Activated naive CD4-positive, alpha-beta T cell treated with anti-CD3 and anti-CD28 coated beads, Interleukin-2, amount 50 U/mL, for 72 hours (primary cell): ENCODE data around the gene MAP3K12. TPM values are rescaled to one million over a fixed set of nuclear protein-coding genes. Genes with fewer than 3 reads are reported as not detected.

Source experiments
- ATAC-seq, 2 donors: fragments of 150-1000 bp; cut with Tn5 transposase; 2 replicates each; pipeline ENCODE4 v1.10.0; 2021; ENCODE audit warnings: mild to moderate bottlenecking in 2 of 2, moderate library complexity in 2 of 2
- DNase-seq, 2 donors: peaks; one replicate each; pipeline ENCODE4 v3.0.0; 2021 to 2022; ENCODE audit warnings: low spot score in 2 of 2
- H3K27ac Mint-ChIP-seq, 2 donors: one replicate each; pipeline ENCODE4 v1.8.0; 2022; ENCODE audit warnings: mild to moderate bottlenecking in 2 of 2, mixed read lengths in 2 of 2
- H3K36me3 Mint-ChIP-seq, 2 donors: one replicate each; pipeline ENCODE4 v1.8.0; 2022; ENCODE audit warnings: mixed read lengths in 2 of 2
- H3K9me3 Mint-ChIP-seq, 2 donors: one replicate each; pipeline ENCODE4 v1.8.0; 2022; ENCODE audit warnings: mixed read lengths in 2 of 2
- total RNA-seq, 2 donors: library from RNA; stranded (reverse); gene quantifications; one replicate each; pipeline ENCODE4 v1.2.3, GENCODE V29; 2022

Gene MAP3K12
- total RNA-seq, 2 donors from 2014 or later, result 9.5 to 21.7 TPM

GRCh38 chr12:53515291-53515680 lies 16.0 kb upstream of the MAP3K12 start:
- DNase-seq (no peak), ATAC-seq (no peak)
- Mint-ChIP-seq H3K9me3 (no peaks in the 10 kb centered on the region), H3K27ac (peak overlapping the region in 1 of 2 donors; percentile 34), H3K36me3 (peaks cover 0 to 4% of the 10 kb centered on the region in 2 donors)

GRCh38 chr12:53514628-53515290 lies 15.5 kb upstream of the MAP3K12 start:
- Mint-ChIP-seq H3K36me3 (no peaks in the 10 kb centered on the region), H3K27ac (no peak overlapping the region), H3K9me3 (no peaks in the 10 kb centered on the region)
- ATAC-seq, result no peak
- DNase-seq, result no peak

DNA sequence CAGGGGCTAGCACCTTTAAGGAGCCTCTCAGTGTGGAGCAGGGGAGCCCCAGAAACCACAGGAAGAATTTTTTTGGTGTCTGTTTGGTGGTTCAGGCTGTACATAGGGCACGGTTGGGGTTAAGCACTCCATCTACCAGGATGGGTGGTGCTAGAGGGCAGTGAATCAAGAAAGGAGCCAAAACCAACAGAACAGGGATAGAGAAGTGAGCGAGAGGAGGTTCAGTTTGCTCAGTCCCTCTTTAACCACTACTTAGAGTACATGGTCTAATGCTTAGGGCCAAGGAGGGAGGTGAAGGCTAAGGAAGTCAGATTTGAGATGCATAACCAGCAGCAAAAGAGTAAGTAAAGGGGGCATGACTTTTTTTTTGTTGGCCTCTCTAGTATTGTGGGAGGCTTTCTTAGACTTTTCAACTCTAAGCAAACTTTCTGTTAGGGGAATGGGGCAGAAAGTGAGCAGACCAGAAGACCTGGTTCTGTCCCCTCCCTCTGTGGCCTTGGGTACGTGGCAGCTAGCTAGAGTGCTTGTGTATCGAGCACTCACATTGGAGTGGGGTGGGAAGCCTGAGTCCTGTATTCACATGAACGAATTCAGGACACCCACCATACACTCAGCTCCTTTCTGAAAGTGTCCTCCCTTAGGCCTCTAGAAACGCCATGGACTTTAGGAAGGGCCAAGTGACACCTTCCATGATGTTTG lies 14.6 kb upstream of the MAP3K12 start:
- no peak for ATAC-seq
- Mint-ChIP-seq H3K27ac (peak overlapping the region in 1 of 2 donors; percentile 83), H3K36me3 (no peaks in the 10 kb centered on the region)

GRCh38 chr12:53510181-53510812 lies 11.0 kb upstream of the MAP3K12 start:
- H3K36me3 Mint-ChIP-seq, result no peaks in the 10 kb centered on the region
- ATAC-seq (no peak), DNase-seq (no peak)
- H3K27ac Mint-ChIP-seq, result peak overlapping the region in 1 of 2 donors; percentile 77
- H3K9me3 Mint-ChIP-seq, result no peaks in the 10 kb centered on the region

More for the DNA sequence above, 14.6 kb upstream of the MAP3K12 start:
- no peak for DNase-seq
- no peaks in the 10 kb centered on the region for H3K9me3 Mint-ChIP-seq

DNA sequence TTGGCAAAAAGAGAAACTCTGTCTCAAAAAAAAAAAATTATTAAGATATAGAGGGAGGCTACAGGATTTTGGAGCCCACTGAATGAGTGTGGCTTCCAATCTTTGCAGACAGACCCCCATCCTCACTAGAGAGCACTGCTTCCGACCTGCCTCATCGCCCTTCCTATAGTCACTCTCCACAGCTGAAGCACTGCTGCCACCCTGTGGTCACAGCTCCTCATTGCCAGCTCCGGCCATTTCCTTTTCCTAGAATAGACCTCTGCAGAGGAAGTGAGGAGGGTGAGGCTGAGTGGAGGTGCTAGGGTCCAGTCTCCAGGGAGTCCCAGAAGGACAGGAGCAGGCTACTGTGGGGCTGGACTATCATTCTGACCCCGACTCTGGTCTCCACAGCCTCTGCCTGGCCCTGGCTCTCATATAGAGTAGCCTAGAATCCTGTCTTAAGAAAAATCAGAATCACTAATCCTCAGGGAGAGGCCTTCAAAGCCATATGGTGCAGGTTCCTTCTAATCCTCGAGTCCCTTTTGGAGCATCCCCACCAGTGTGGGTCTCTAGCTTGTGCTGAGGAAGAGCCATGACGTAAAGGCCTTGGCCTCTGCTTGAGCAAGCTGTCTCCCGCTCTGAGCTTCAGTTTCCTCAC lies 9.4 kb upstream of the MAP3K12 start:
- DNase-seq (peak; percentile 85 to 89), ATAC-seq (peak; percentile 93 to 98)
- H3K36me3 Mint-ChIP-seq, result no peaks in the 10 kb centered on the region
- H3K9me3 Mint-ChIP-seq, result no peaks in the 10 kb centered on the region
- H3K27ac Mint-ChIP-seq, result peak overlapping the region in 1 of 2 donors; percentile 83

GRCh38 chr12:53507603-53507885 lies 8.3 kb upstream of the MAP3K12 start:
- no peak overlapping the region for H3K27ac Mint-ChIP-seq
- H3K36me3 Mint-ChIP-seq, result no peaks in the 10 kb centered on the region
- ATAC-seq, result no peak
- no peak for DNase-seq
- no peaks in the 10 kb centered on the region for H3K9me3 Mint-ChIP-seq

DNA sequence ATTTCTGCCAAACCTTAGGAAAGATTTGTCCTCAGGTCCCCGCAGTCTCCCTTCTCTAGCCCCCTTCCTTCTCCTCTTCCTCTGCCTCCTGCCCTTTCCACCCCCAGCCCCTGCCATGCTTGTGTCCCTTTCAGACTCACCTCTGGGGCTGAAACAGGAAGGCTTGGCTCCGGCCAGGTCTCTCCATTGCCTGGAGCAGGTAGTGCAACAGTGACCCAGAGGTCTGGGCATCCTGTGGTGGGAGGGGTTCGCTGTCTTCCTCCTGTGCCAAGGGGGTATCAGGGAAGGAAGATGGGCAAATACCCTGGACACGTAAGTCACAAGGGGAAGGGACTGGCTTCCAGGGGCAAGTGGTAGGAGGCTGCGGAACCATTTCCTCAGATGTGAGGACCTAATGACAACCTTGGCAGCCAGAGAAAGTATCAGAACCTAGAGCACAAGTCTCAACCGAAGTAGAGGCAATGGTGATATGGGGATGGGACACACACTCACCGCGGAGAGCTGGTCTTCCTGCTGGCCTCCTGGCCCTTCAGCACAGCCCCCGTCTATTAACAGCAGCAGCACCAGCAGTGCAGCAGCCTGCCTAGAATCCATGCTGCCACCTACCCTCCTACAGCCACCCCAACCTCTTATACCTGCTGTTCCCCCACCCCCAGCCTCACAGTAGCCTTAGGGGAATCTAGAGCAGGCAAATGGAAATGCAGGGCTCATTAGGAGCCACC lies 7.8 kb upstream of the MAP3K12 start, which contains the start of gene NPFF:
Gene NPFF (minus strand): TSS at position 604 of the 722 bp plus-strand sequence. CDS start 10 bp downstream, at position 594.
- no peak for ATAC-seq
- no peaks in the 10 kb centered on the region for H3K9me3 Mint-ChIP-seq
- no peaks in the 10 kb centered on the region for H3K36me3 Mint-ChIP-seq

DNA sequence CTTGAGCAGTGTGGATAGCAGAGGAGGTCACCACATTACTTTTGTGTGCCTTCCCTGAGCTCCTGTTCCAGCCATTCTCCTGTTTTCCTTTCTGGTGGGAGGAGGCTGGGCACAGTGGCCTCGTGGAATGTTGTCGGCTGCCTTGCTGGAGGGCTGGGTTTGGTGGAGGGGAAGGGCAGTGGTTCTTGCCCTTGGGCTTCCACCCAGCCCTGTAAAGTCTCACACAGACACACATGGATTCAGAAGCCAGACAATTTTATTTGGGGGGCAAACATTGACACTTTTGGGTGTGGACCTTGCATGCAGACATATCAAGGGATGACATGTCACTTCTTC lies 7.2 kb upstream of the MAP3K12 start:
- DNase-seq (no peak), ATAC-seq (no peak)
- Mint-ChIP-seq H3K9me3 (no peaks in the 10 kb centered on the region), H3K27ac (no peak overlapping the region), H3K36me3 (no peaks in the 10 kb centered on the region)

More for the DNA sequence above, 7.8 kb upstream of the MAP3K12 start, which contains the start of gene NPFF:
- no peak for DNase-seq
- H3K27ac Mint-ChIP-seq, result peak within 1 kb of the TSS in 1 of 2 donors; percentile 82

DNA sequence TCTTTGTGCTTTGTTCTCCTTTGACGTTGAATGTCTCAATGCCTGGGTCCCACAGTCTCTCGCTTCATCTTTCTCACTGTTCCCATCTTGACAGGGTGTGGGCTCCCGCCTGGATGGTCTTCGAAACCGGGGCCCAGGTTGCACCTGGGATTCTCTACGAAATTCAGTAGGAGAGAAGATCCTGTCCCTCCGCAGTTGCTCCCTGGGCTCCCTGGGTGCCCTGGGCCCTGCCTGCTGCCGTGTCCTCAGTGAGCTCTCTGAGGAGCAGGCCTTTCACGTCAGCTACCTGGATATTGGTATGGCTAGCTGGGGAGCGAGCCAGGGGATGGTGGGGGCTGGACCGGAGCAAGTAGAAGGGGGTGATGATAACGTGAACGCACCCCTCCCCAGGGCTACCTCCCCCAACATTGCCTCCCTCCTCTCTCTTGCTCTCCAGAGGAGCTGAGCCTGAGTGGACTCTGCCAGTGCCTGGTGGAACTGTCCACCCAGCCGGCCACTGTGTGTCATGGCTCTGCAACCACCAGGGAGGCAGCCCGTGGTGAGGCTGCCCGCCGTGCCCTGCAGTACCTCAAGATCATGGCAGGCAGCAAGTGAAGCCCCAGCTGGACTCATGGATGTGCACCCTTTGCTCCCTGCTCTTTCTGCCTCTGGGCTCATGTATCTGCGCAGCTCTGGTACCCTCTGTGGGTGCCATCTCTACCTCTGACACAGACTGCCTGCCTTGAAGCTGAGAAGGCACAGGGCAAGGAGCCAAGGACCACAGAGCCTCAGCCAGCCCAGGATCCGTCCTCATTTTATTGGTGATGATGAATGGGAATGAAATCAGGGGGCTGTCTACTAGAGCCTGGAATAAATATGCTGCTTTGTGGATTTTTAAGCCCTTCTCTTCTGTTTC lies 6.5 kb upstream of the MAP3K12 start:
- Mint-ChIP-seq H3K27ac (peak overlapping the region; percentile 28 to 62), H3K9me3 (no peaks in the 10 kb centered on the region), H3K36me3 (no peaks in the 10 kb centered on the region)
- DNase-seq (no peak), ATAC-seq (no peak)

- H3K27ac Mint-ChIP-seq, result peak overlapping the region; percentile 28 to 62
- no peaks in the 10 kb centered on the region for H3K9me3 Mint-ChIP-seq
- DNase-seq (no peak), ATAC-seq (no peak)
- no peaks in the 10 kb centered on the region for H3K36me3 Mint-ChIP-seq
Observed at GRCh38 chr12:53505086-53505485, 5.8 kb upstream of the MAP3K12 start.

- DNase-seq (no peak), ATAC-seq (no peak)
- Mint-ChIP-seq H3K9me3 (no peaks in the 10 kb centered on the region), H3K36me3 (no peaks in the 10 kb centered on the region), H3K27ac (peak overlapping the region in 1 of 2 donors; percentile 62)
Observed at GRCh38 chr12:53504004-53504920, 5.0 kb upstream of the MAP3K12 start.

DNA sequence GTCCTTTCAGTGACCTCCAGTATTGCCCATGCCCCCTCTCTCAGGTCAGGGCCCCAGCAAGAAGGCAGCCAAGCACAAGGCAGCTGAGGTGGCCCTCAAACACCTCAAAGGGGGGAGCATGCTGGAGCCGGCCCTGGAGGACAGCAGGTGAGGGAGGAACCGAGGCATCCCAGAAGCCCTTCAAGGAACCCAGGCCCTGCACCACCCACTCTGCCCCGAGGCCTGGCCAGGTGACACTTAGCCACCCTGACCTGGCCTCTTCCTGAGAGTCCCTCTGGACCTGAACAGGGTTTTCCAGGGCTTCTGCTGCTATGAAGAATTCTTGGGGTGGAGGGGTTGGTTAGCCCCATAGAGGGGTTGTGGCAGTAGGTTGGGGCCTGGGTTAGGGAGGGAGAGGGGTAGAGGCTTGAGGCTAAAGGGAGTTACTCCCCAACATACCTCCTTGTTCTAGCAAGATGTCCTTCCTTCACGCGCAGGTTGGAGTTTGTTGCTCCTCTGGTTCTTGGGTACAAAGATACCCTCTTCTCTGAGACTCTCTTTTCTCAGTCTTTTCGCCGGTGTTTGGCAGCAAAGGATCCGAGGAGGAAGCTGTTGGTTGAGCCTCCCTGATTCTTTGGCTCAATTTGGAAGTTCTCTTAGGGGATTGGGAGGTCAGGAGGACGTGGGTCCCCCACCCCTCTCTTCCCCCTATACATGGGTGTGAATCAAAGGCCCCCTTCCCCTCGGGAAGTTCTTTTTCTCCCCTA lies 3.9 kb upstream of the MAP3K12 start:
- Mint-ChIP-seq H3K9me3 (no peaks in the 10 kb centered on the region), H3K27ac (peak overlapping the region in 1 of 2 donors; percentile 84), H3K36me3 (no peaks in the 10 kb centered on the region)
- ATAC-seq (no peak), DNase-seq (no peak)

- ATAC-seq, result no peak
- Mint-ChIP-seq H3K9me3 (no peaks in the 10 kb centered on the region), H3K27ac (peak overlapping the region; percentile 92 to 97), H3K36me3 (no peaks in the 10 kb centered on the region)
- no peak for DNase-seq
Observed at GRCh38 chr12:53502331-53502730, 3.1 kb upstream of the MAP3K12 start.

DNA sequence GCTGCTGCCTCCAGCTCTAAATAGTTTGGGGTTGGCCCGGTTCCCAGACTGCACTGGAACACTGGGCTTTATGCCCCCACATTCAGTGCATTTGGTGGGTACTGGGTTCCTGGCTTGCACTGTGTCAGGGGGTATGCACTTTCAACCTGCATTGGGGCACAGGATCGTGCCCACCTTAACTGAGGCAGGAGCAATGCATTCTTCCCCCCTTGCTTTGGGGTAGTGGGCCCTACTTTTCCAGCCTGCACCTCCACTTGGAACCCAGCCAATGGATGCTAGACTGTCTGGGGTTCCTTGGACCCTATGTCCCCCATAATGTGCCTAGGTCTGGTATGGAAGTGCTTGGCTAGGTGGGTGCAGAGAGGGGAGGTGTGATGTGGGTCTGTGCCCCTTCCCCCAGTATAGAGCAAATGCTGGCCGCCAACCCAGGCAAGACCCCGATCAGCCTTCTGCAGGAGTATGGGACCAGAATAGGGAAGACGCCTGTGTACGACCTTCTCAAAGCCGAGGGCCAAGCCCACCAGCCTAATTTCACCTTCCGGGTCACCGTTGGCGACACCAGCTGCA lies 2.4 kb upstream of the MAP3K12 start:
- ATAC-seq (no peak), DNase-seq (no peak)
- peak overlapping the region; percentile 92 to 97 for H3K27ac Mint-ChIP-seq
- no peaks in the 10 kb centered on the region for H3K9me3 Mint-ChIP-seq
- H3K36me3 Mint-ChIP-seq, result no peaks in the 10 kb centered on the region
